ENCODE results near the gene NKAIN2.
"Not testable (repeated sequence)": the region's sequence is repeated elsewhere in the genome, so short reads cannot be mapped to it uniquely, and the experiment has no call there.

The NKAIN2 gene

GRCh38 chr6:123962508-123962907 lies 158.8 kb downstream of the NKAIN2 start:
- no peak for DNase-seq

GRCh38 chr6:123965894-123966293 lies 162.2 kb downstream of the NKAIN2 start:
- DNase-seq, result peak in 11 of 58 donors; percentile 5 to 67 (median 21)

GRCh38 chr6:123966618-123967017 lies 163.0 kb downstream of the NKAIN2 start:
- no peak for DNase-seq

GRCh38 chr6:123967905-123968304 lies 164.2 kb downstream of the NKAIN2 start:
- DNase-seq, result no peak

GRCh38 chr6:123972600-123973294 lies 169.1 kb downstream of the NKAIN2 start:
- DNase-seq, result no peak

- DNase-seq, result no peak
Measured at GRCh38 chr6:123980311-123980710, 176.6 kb downstream of the NKAIN2 start.

GRCh38 chr6:123986938-123987337 lies 183.3 kb downstream of the NKAIN2 start:
- no peak for DNase-seq

GRCh38 chr6:123989918-123990317 lies 186.3 kb downstream of the NKAIN2 start:
- DNase-seq, result not testable (repeated sequence)

- DNase-seq, result no peak
Measured at GRCh38 chr6:123990376-123990775, 186.7 kb downstream of the NKAIN2 start.

- DNase-seq, result no peak
Measured at GRCh38 chr6:123994168-123994567, 190.5 kb downstream of the NKAIN2 start.

GRCh38 chr6:123994891-123995635 lies 191.4 kb downstream of the NKAIN2 start:
- DNase-seq, result no peak

- no peak for DNase-seq
Measured at GRCh38 chr6:123997223-123997622, 193.6 kb downstream of the NKAIN2 start.

GRCh38 chr6:124002377-124003081 lies 198.9 kb downstream of the NKAIN2 start:
- peak in 28 of 58 donors; percentile 1 to 72 (median 12) for DNase-seq

- DNase-seq, result no peak
Measured at GRCh38 chr6:124007266-124007665, 203.6 kb downstream of the NKAIN2 start.

GRCh38 chr6:124008000-124008987 lies 204.6 kb downstream of the NKAIN2 start:
- DNase-seq, result peak in 2 of 58 donors; percentile 2 to 4

- no peak for DNase-seq
Measured at GRCh38 chr6:124008988-124009765, 205.5 kb downstream of the NKAIN2 start.

- DNase-seq, result no peak
Measured at GRCh38 chr6:124010574-124010973, 206.9 kb downstream of the NKAIN2 start.

GRCh38 chr6:124011180-124011579 lies 207.5 kb downstream of the NKAIN2 start:
- no peak for DNase-seq

GRCh38 chr6:124022051-124022450 lies 218.4 kb downstream of the NKAIN2 start:
- not testable (repeated sequence) for DNase-seq

- no peak for DNase-seq
Measured at GRCh38 chr6:124022641-124023040, 219.0 kb downstream of the NKAIN2 start.
